RKO (cell line): ENCODE data around the gene SULT1C3.

Experiments used
- DNase-seq: peaks from one replicate; pipeline ENCODE4 v3.0.0-alpha.2; 2016; ENCODE audit warnings: low spot score

SULT1C3 gene

DNA sequence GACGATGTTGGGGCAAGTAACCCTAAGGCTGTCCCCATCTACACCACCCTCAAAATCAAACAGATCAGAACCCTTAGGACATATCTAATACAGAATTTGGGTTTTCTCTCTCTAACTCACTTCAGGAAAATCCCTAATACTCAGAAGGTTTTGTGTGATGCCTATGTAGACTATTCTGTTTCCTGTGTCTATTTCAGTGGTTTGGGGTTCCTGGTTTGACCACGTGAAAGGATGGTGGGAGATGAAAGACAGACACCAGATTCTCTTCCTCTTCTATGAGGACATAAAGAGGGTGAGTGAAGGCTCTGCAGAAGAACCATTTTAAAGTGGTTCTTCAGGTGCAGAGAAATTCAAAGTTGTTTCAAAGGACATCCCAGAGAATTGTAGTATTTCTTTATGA, 65.2 kb downstream of the SULT1C3 start:
- DNase-seq: no peak

DNA sequence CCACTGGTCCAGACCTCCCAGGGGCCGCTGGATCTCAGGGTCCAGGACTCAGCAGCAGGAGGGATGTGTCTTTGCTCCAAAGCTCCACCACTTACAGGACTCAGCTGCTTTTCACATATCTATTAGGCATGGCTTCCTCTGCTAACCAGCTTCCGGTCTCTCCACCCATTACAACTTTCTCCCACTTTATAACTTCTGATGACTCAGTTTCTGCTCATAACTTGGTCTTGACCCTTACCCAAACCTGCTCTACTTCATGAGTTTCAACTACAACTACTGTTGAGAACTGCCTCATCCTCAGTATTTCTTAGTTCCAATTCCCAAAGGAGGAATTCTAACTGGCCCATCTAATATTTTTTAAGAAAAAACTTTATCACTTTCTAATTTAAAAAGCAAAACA, 66.1 kb downstream of the SULT1C3 start:
- DNase-seq: no peak

DNA sequence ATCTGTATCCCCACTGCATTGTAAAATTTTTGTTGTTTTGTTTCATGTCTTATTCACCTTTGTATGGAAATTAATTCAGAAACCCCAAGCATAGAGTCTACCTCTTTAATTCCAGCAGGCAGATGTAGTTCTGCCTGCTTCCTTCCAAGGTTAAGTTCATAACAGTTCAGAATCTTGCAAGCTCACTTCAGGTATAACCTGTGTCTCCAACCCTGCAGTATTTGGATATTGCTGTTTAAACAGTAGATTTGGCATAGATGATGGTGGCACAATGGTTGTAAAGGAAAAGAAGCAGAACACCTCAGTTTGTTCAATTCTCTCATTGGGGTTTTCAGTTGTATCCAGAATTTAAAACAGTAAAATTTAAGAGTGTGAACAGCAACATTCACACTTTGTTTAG, 70.1 kb downstream of the SULT1C3 start:
- no peak for DNase-seq
